Keratinocyte (primary cell): ENCODE data around the gene ASZ1. TPM values are rescaled to one million over a fixed set of nuclear protein-coding genes. Genes with fewer than 3 reads are reported as not detected.

Source experiments
- DNase-seq: peaks from one replicate; pipeline ENCODE4 v3.0.0-alpha.2; 2011; ENCODE audit warnings: low read depth, missing footprints, low spot score
- FAIRE-seq: peaks from 2 replicates; lab custom pipeline; 2011; peaks lifted over from hg19 to GRCh38; lab: Jason Lieb, UNC
- H2AFZ ChIP-seq: 2 replicates; pipeline ENCODE4 v1.6.0; 2012; ENCODE audit warnings: low read length, control low read depth, inconsistent platforms; ENCODE audit not compliant: control insufficient read depth
- H3K27ac ChIP-seq: 2 replicates; pipeline ENCODE4 v1.5.1; 2011; ENCODE audit warnings: low read length; ENCODE audit not compliant: control insufficient read depth, insufficient read depth
- H3K27me3 ChIP-seq: 3 replicates; pipeline ENCODE4 v1.6.0; 2011; ENCODE audit warnings: low read length; ENCODE audit not compliant: control insufficient read depth, insufficient read depth; ENCODE audit errors: extremely low read depth
- H3K36me3 ChIP-seq, 2 experiments: 2 replicates in 1 of 2; 3 replicates in 1 of 2; pipeline ENCODE4 v1.5.1; 2011; ENCODE audit warnings: low read length in 2 of 2, mild to moderate bottlenecking in 1 of 2; ENCODE audit not compliant: control insufficient read depth in 2 of 2, insufficient read depth in 2 of 2; ENCODE audit errors: extremely low read depth in 1 of 2
- H3K4me1 ChIP-seq: 3 replicates; pipeline ENCODE4 v1.5.1; 2011; ENCODE audit warnings: low read length; ENCODE audit not compliant: control insufficient read depth, insufficient read depth; ENCODE audit errors: extremely low read depth
- H3K4me2 ChIP-seq: 3 replicates; pipeline ENCODE4 v1.6.0; 2011; ENCODE audit warnings: low read depth, low read length; ENCODE audit not compliant: control insufficient read depth, insufficient read depth; ENCODE audit errors: extremely low read depth
- H3K4me3 ChIP-seq, 3 experiments: fragments of 200-600 bp in 1 of 3; sonication (generic) in 1 of 3; 2 replicates in 2 of 3; 3 replicates in 1 of 3; pipeline ENCODE4 v1.5.1; 2011 to 2016; ENCODE audit warnings: low read length in 3 of 3, mild to moderate bottlenecking in 3 of 3, control low read depth in 2 of 3, inconsistent platforms in 1 of 3, low read depth in 1 of 3, mixed read lengths in 1 of 3, mixed run types in 1 of 3, moderate library complexity in 1 of 3; ENCODE audit not compliant: control insufficient read depth in 2 of 3, insufficient read depth in 2 of 3; ENCODE audit errors: extremely low read depth in 1 of 3
- H3K79me2 ChIP-seq: 2 replicates; pipeline ENCODE4 v1.6.0; 2012; ENCODE audit warnings: low read length; ENCODE audit not compliant: control insufficient read depth, insufficient read depth
- H3K9ac ChIP-seq: 3 replicates; pipeline ENCODE4 v1.6.0; 2011; ENCODE audit warnings: low read length; ENCODE audit not compliant: control insufficient read depth, insufficient read depth; ENCODE audit errors: extremely low read depth
- H3K9me1 ChIP-seq: 3 replicates; pipeline ENCODE4 v1.6.0; 2011; ENCODE audit warnings: low read length; ENCODE audit not compliant: control insufficient read depth, insufficient read depth; ENCODE audit errors: extremely low read depth
- H3K9me3 ChIP-seq: 2 replicates; pipeline ENCODE4 v1.5.1; 2012; ENCODE audit warnings: low read depth, low read length; ENCODE audit not compliant: control insufficient read depth
- H4K20me1 ChIP-seq: 3 replicates; pipeline ENCODE4 v1.6.0; 2011; ENCODE audit warnings: low read length; ENCODE audit not compliant: control insufficient read depth, insufficient read depth; ENCODE audit errors: extremely low read depth
- CTCF ChIP-seq, 3 experiments: IDR thresholded peaks in 1 of 3; conservative IDR thresholded peaks in 1 of 3; optimal IDR thresholded peaks in 1 of 3; 2 replicates in 2 of 3; 3 replicates in 1 of 3; pipeline versions ENCODE3 to v1.5.1; 2011; ENCODE audit warnings: low read length in 3 of 3, mild to moderate bottlenecking in 3 of 3, moderate library complexity in 2 of 3, control low read depth in 1 of 3, inconsistent platforms in 1 of 3; ENCODE audit not compliant: insufficient read depth in 2 of 3; ENCODE audit errors: extremely low read depth in 1 of 3
- EZH2 ChIP-seq: IDR thresholded peaks from one replicate; pipeline ENCODE4 v1.6.1; 2012; ENCODE audit warnings: inconsistent platforms, mild to moderate bottlenecking, low read length, moderate library complexity
- dilution Hi-C: fragments of 300-500 bp; cut with MboI; formaldehyde crosslinking; loops from one replicate; pipeline ENCODE4 v1.7.0; 2020; ENCODE audit warnings: low sequenced_read_pairs; ENCODE audit not compliant: extremely low pct_ligation_motif_present
- polyA plus RNA-seq, 5 experiments: library from polyadenylated mRNA; depleted of rRNA in 3 of 5; stranded (reverse) in 3 of 5; stranded (forward) in 1 of 5; unstranded in 1 of 5; fragments of >200 nt; gene quantifications; 1 replicate in 1 of 5; 2 replicates in 3 of 5; 3 replicates in 1 of 5; pipeline versions ENCODE4 v1.2.1 to v1.2.3, GENCODE V29; 2011 to 2012; ENCODE audit warnings: missing spikeins in 2 of 5, low read depth in 1 of 5, low replicate concordance in 1 of 5

Gene ASZ1
- polyA plus RNA-seq, 1 donor (not counting 4 experiments of a cell fraction or from before 2014, with no cell fraction given), result not detected

- Histone ChIP-seq H3K4me2 (no peak overlapping the region), H3K9me1 (no peaks in the 10 kb centered on the region), H2AFZ (no peak overlapping the region), H3K9ac (no peak overlapping the region), H3K27me3 (peaks cover 5% of the 10 kb centered on the region), H3K79me2 (no peaks in the 10 kb centered on the region), H4K20me1 (no peaks in the 10 kb centered on the region), H3K36me3 (no peaks in the 10 kb centered on the region), H3K27ac (no peak overlapping the region), H3K9me3 (no peaks in the 10 kb centered on the region), H3K4me1 (no peaks in the 10 kb centered on the region), H3K4me3 (no peak overlapping the region)
- DNase-seq (no peak), FAIRE-seq (no peak)
- dilution Hi-C loops, result no loop called here
- TF ChIP-seq CTCF (optimal IDR thresholded peaks at IDR 0.05 in 1 of 3, IDR thresholded peaks at IDR 0.05 in 1 of 3, conservative IDR thresholded peaks at IDR 0.05 in 1 of 3; ENCODE audit: extremely low read depth in 1 of 3, insufficient read depth in 2 of 3, low read length in 3 of 3), result no peak
- TF ChIP-seq EZH2, result no peak
Measured at GRCh38 chr7:117347962-117348672, 79.2 kb downstream of the ASZ1 start.

GRCh38 chr7:117347480-117347879 lies 79.8 kb downstream of the ASZ1 start:
- H3K9ac ChIP-seq, result no peak overlapping the region
- no peak for TF ChIP-seq EZH2
- no peak for TF ChIP-seq CTCF (optimal IDR thresholded peaks at IDR 0.05 in 1 of 3, IDR thresholded peaks at IDR 0.05 in 1 of 3, conservative IDR thresholded peaks at IDR 0.05 in 1 of 3; ENCODE audit: extremely low read depth in 1 of 3, insufficient read depth in 2 of 3, low read length in 3 of 3)
- no peaks in the 10 kb centered on the region for H4K20me1 ChIP-seq
- no peaks in the 10 kb centered on the region for H3K4me1 ChIP-seq
- peaks cover 5% of the 10 kb centered on the region for H3K27me3 ChIP-seq
- no peaks in the 10 kb centered on the region for H3K9me1 ChIP-seq
- no peaks in the 10 kb centered on the region for H3K9me3 ChIP-seq
- no peaks in the 10 kb centered on the region for H3K36me3 ChIP-seq
- H3K4me3 ChIP-seq, result no peak overlapping the region
- H3K79me2 ChIP-seq, result no peaks in the 10 kb centered on the region
- no peak overlapping the region for H3K4me2 ChIP-seq
- dilution Hi-C loops, result no loop called here
- no peak for FAIRE-seq
- H2AFZ ChIP-seq, result no peak overlapping the region
- no peak overlapping the region for H3K27ac ChIP-seq
- DNase-seq, result no peak
